GM21528 (cell line): ENCODE measurements around the gene ATP8B3.

Source experiments
- ATAC-seq: cut with Tn5 transposase; IDR thresholded peaks from one replicate; pipeline ENCODE4 v1.9.1; 2021; ENCODE audit warnings: mild to moderate bottlenecking, moderate library complexity; ENCODE audit not compliant: unreplicated experiment, low FRiP score

ATP8B3 gene, protein sequence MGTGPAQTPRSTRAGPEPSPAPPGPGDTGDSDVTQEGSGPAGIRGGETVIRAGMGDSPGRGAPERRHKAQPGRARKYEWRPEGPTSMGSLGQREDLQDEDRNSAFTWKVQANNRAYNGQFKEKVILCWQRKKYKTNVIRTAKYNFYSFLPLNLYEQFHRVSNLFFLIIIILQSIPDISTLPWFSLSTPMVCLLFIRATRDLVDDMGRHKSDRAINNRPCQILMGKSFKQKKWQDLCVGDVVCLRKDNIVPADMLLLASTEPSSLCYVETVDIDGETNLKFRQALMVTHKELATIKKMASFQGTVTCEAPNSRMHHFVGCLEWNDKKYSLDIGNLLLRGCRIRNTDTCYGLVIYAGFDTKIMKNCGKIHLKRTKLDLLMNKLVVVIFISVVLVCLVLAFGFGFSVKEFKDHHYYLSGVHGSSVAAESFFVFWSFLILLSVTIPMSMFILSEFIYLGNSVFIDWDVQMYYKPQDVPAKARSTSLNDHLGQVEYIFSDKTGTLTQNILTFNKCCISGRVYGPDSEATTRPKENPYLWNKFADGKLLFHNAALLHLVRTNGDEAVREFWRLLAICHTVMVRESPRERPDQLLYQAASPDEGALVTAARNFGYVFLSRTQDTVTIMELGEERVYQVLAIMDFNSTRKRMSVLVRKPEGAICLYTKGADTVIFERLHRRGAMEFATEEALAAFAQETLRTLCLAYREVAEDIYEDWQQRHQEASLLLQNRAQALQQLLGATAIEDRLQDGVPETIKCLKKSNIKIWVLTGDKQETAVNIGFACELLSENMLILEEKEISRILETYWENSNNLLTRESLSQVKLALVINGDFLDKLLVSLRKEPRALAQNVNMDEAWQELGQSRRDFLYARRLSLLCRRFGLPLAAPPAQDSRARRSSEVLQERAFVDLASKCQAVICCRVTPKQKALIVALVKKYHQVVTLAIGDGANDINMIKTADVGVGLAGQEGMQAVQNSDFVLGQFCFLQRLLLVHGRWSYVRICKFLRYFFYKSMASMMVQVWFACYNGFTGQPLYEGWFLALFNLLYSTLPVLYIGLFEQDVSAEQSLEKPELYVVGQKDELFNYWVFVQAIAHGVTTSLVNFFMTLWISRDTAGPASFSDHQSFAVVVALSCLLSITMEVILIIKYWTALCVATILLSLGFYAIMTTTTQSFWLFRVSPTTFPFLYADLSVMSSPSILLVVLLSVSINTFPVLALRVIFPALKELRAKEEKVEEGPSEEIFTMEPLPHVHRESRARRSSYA (N-terminal part only)

GRCh38 chr19:1811942-1812425, at the start of gene ATP8B3:
TSS of gene ATP8B3 (minus strand) at chr19:1812276. CDS start at chr19:1811736, 540 bp downstream.
- peak; percentile 16 for ATAC-seq

DNA sequence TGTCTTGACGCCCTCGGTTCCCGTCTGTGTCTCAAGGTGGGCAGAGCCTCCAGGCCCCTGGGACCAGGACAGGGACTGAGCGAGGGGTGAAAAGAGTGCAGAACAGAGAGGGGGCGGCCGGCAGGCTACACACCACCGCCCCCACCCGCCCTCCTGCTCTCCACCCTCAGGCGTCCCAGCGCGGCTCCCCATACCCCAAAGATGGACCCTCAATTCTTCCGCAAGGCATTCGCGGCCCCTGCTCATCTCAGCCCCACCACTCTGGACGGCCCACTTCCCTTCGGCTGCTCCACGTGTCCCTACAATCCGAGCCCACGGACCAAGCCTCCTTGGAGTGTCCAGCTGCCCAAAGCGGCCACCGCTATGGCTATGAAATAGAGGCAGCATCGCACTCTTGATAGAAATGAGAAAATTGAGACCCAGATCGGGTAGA, 49.5 kb upstream of the ATP8B3 start:
- ATAC-seq = no peak

DNA sequence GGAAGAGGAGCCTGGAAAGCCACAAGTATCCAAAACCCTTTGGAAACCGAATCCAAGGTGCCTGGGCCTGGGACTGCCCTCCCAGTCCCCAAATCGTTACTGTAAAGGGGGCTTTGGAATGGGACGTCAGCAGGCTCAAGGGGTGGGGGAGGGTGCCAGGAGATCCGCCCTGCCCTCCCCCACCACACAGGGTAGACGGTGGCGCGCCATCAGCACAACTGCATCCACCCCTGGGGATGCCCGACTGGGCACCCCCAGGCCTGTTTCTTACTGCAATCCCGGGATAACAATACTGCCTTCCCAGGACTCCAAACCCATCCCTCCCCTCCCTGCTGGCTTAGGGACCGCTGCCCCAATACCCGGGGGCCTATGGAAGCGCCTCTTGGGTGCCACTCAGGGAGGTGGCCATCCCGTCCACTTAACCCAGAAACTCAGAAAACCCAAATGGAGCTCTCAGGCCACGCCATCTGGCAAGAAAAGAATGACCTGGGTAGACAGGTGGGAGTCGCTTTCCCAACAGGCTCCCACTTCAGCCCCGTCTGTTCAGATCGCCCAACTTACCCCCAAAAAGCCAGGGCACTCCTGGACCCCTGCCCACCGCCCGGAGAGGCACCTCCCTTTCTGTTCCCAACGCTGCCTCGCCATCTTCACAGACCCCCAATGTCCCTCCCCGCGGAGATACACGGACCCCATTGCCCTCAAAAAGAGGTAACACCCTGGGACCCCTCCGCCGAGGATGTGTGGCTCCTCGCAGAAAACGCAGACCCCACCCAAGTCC, 48.9 kb upstream of the ATP8B3 start:
- ATAC-seq = no peak

DNA sequence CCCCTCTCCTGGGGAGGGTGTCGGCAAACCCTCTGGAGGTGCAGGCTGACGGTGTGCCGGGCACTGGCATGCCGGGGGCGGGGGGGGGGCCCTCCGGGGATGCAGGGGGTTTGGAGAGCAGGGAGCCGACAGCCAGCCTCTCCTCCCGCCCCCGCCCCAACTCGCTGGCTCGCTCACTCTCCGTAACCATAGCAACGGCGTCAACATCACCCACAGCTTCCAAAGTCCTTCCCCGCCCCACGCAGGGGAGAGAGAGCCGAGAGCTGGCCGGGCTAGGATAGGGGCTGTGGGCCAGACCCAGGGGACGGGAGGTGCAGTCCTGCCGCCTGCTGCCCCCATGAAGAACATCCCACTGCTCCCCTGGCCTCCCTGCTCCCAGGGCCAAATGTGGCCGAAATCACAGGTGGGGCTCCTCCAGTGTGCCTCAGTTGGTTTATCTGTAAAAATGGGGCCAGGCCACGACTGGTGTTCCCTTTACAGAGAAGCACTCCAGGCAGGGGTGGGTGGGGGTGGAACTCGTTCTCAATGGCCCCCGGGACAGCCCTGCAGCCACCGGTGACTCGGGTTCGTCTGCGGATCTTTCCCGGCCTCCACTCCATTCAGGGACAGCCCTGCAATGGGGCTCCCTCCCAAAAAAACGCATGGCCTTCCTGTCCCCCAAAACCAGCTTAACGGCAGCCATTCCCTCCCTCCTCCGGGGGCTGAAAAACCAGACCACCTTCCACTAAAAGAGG, 48.1 kb upstream of the ATP8B3 start:
- ATAC-seq = no peak

GRCh38 chr19:1859331-1859781, 47.3 kb upstream of the ATP8B3 start:
- ATAC-seq = no peak

DNA sequence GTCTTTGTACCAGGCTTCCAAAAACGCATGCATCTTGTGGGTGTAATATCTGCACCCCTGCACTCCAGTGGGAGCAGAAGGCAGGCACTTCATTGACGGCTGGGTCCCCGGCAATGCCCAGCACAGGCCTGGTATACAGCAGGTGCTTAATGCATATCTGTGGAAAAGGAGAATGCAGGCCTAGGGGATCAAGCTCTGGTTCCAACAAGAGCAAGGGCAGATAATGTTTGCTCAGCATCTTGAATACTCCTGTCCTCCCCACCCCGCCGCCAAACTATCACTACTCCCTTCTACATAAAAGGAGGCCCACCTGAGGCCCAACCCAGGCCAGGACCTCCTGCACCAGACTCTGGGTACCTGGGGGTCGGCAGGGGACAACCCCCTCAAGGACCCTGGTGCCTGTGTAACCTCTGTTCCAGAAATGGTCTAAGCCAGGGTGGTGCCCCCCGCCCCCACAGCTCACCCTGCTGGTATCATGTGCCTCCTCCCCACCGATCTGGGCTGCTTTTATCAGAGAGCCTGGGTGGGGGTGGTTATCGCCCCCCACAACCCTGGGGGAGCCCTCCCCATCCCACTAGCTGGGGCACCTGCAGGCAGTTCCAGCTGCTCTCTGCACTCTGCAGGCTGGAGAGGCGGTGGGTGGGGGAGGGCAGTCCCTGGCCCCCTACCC, 46.5 kb upstream of the ATP8B3 start:
- no peak for ATAC-seq

GRCh38 chr19:1857648-1858326, 45.7 kb upstream of the ATP8B3 start:
- no peak for ATAC-seq

- no peak for ATAC-seq
Measured at GRCh38 chr19:1856698-1857603, 44.9 kb upstream of the ATP8B3 start.

DNA sequence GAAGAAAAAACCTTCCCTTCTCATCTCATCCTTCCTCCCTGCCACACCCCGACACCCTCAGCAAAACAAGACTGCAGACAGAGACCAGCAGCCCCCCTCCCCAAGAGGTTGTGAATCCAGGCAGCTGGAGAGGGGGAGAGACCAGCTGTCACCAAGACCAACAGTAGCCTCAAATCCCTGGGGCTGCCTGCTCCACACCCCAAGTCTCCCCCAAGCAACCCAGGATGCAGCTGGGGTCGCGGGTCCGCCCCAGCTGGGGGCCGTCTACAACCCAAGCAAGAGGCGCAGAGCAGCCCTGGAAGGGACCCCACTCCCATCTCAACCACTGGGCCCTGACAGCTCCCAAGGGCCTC, 44.2 kb upstream of the ATP8B3 start:
- ATAC-seq = no peak

DNA sequence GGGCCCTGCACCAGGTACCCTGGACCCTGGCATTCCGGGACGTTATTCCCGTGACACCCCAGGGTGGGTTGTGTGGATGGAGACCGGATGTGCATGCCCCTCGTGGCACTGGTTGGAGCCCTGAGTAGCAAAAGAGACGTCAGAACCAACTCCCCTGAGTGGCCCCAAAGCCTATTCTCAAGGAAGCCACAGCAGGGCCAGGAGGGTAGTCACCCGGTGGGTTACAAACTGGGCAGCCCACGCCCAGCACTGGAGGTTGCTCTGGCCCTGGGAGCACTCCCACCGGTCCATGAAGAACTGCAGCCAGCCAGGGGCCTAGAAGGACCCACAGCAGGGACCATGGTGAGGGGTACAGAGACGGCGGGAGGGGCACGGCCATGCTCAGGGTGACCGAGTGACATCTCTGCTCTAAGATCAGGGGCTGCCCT, 43.8 kb upstream of the ATP8B3 start:
- ATAC-seq = no peak

DNA sequence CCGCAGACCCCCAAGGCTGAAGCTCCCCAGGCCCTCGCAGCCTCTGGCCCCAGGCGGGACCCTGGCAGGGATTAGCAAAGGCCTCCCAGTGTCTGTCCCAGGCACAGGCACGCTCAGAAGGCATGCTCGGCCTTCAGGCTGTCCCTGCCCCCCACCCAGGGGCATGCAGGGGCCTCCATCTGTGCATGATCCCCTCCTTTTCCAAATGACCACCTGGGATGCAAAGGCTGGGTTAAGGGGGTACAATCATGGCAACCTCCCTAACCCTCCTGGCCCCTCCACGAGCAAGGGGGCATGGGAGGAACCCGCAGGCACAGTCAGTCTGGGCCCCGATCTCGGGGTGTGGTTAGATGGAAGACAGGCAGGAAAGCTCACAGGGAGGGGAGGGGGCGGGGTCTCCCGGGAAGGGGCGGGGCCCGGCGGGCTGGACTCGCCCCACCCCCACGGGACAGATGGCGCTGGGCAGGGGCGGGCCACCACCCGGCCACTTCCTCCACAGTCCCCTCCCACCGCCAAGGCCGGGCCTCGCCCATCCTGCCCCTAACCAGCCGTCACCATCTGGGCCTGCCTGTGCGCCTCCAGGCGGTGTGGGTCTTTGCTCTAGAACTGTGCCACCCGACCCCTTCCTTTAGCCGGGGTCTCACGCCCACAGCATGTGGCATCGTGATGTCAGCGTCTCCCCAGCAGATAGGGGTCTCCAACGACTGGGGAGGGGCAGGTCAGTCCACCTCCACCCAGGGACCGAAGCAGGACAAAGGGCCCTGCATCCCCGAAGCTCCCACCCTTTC, 43.2 kb upstream of the ATP8B3 start:
- ATAC-seq = peak; percentile 34

- ATAC-seq = no peak
Measured at GRCh38 chr19:1854542-1855039, 42.5 kb upstream of the ATP8B3 start.

DNA sequence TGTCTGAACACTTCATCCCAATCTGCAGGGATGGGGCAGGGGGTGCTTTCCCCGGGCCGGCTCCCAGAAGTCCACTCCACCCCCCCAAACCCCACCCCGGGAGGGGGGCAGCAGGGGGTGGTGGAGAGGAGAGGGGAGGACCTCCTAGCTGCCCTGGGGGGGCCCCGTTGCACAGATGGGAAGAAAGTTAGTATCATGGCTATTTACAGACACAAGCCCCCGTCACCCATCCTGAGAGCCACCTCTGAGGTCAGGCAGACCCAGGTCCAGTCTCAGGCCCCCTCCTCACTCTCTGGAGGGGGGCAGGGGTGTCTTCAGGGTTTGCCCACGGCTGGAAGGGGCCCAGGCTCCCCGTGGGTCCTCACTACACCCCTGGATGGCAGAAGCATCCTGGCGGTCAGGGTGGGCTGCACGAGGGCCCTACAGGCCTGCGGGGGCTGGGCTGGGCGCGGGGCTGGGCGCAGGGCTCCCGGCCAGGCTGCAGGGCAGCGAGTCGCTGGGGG, 42.0 kb upstream of the ATP8B3 start:
- no peak for ATAC-seq

- ATAC-seq = no peak
Measured at GRCh38 chr19:1853295-1854038, 41.4 kb upstream of the ATP8B3 start.

DNA sequence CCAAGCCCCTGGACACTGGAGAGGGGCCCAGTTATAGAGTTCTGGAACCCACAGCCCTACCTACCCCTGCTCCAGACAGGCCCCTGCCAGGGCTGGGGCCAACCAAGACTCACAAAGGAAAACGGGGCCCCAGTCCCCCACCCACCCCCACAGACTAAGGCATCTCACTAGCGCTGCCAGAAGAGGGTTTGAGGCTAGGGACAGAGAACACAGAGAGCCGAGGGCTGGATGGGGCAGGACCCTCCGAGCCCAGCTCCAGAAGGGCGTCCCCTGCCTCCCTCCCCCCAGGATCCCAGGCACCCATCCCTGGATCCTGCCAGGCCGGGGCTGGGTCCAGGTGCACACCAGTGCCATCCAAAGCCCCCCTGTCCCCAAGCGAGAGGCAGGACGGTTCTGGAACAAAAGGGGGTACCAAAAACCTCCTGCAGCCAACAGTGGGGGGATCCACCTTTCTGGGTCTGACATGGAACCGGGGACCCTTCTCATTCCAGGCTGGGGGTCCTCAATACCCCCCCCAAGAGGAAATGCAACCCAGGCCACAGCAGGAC, 40.6 kb upstream of the ATP8B3 start:
- ATAC-seq = no peak
